GM12878 (cell line): Measurements from ENCODE around the gene LRRC26. TPM values are rescaled to one million over a fixed set of nuclear protein-coding genes. Genes with fewer than 3 reads are reported as not detected.

Experiments used
- ATAC-seq: fragments of 200-7000 bp; cut with Tn5 transposase; 3 replicates; pipeline ENCODE4 v1.9.1; 2020; ENCODE audit warnings: mild to moderate bottlenecking, moderate library complexity
- BruUV-seq: library from RNA; stranded (reverse); fragments of 400-500 nt; replicated peaks from 2 replicates; lab custom pipeline; 2021; lab: Mats Ljungman, UMichigan
- CTCF ChIA-PET: fragments of 300-600 bp; sonication (Branson Sonifier 250); formaldehyde crosslinking; extraction: SDS; loops from one replicate; lab custom pipeline; 2021; ENCODE audit warnings: inconsistent platforms; lab: Yijun Ruan, JAX
- POLR2A ChIA-PET: fragments of 350-600 bp; formaldehyde crosslinking; extraction: SDS; loops from one replicate; lab custom pipeline; 2021; ENCODE audit warnings: inconsistent platforms; lab: Charles Lee
- RAD21 ChIA-PET: fragments of 300-600 bp; sonication (Branson Sonifier 250); formaldehyde crosslinking; loops from one replicate; lab custom pipeline; 2023; ENCODE audit warnings: antibody characterized with exemption; ENCODE audit not compliant: unreplicated experiment; lab: Charles Lee
- SMC1A ChIA-PET: fragments of 300-600 bp; sonication (Branson Sonifier 250); formaldehyde crosslinking; loops from one replicate; lab custom pipeline; 2023; ENCODE audit not compliant: unreplicated experiment, uncharacterized antibody; lab: Charles Lee
- DNase-seq: peaks from one replicate; pipeline ENCODE4 v3.0.0-alpha.2; 2011; ENCODE audit warnings: low read depth, low spot score
- FAIRE-seq: peaks from 3 replicates; lab custom pipeline; 2011; peaks lifted over from hg19 to GRCh38; lab: Jason Lieb, UNC
- H2AFZ ChIP-seq: 2 replicates; pipeline ENCODE4 v1.6.0; 2011; ENCODE audit warnings: low read depth, low read length, control low read depth; ENCODE audit not compliant: control insufficient read depth
- H3K27ac ChIP-seq: 2 replicates; pipeline ENCODE4 v1.5.1; 2011; ENCODE audit warnings: control low read depth; ENCODE audit not compliant: control insufficient read depth, insufficient read depth
- H3K27me3 ChIP-seq, 2 experiments: replicated peaks in 1 of 2; 2 replicates each; pipeline versions ENCODE4 v1.6.0 to v1.6.1; 2011; ENCODE audit warnings: low read length in 1 of 2; ENCODE audit not compliant: control insufficient read depth in 2 of 2, insufficient read depth in 2 of 2
- H3K36me3 ChIP-seq, 2 experiments: 2 replicates each; pipeline ENCODE4 v1.5.1; 2011; ENCODE audit warnings: low read length in 1 of 2; ENCODE audit not compliant: control insufficient read depth in 2 of 2, insufficient read depth in 2 of 2
- H3K4me1 ChIP-seq: 2 replicates; pipeline ENCODE4 v1.6.1; 2011; ENCODE audit warnings: mild to moderate bottlenecking, low read length, moderate library complexity, mixed read lengths; ENCODE audit not compliant: control insufficient read depth, insufficient read depth
- H3K4me2 ChIP-seq: 2 replicates; pipeline ENCODE4 v1.6.0; 2011; ENCODE audit warnings: control low read depth; ENCODE audit not compliant: control insufficient read depth, insufficient read depth
- H3K4me3 ChIP-seq: fragments of 200-600 bp; sonication (generic); 2 replicates; pipeline ENCODE4 v1.5.1; 2016
- H3K79me2 ChIP-seq: 2 replicates; pipeline ENCODE4 v1.6.0; 2011; ENCODE audit warnings: low read length; ENCODE audit not compliant: control insufficient read depth, insufficient read depth
- H3K9ac ChIP-seq: 2 replicates; pipeline ENCODE4 v1.8.0; 2011; ENCODE audit warnings: low read length, control low read depth, mixed read lengths; ENCODE audit not compliant: control insufficient read depth, insufficient read depth
- H3K9me3 ChIP-seq: replicated peaks from 3 replicates; pipeline ENCODE4 v1.5.1; 2011; ENCODE audit warnings: mild to moderate bottlenecking, low read length; ENCODE audit not compliant: control insufficient read depth, insufficient read depth
- H4K20me1 ChIP-seq: 2 replicates; pipeline ENCODE4 v1.6.0; 2011; ENCODE audit not compliant: control insufficient read depth, insufficient read depth
- ATF3 ChIP-seq: IDR thresholded peaks from 2 replicates; pipeline ENCODE4 v1.6.1; 2011; ENCODE audit warnings: low read depth, mild to moderate bottlenecking, low read length, moderate library complexity, borderline replicate concordance; ENCODE audit errors: extremely low read depth
- BRCA1 ChIP-seq: IDR thresholded peaks from 2 replicates; pipeline ENCODE4 v1.6.1; 2011; ENCODE audit warnings: low read depth, low read length, improper control_type of control experiment
- KAT2A ChIP-seq: conservative IDR thresholded peaks from 2 replicates; pipeline ENCODE4 v1.6.1; 2011; ENCODE audit warnings: low read depth, low read length; ENCODE audit not compliant: control insufficient read depth
- LARP7 ChIP-seq: fragments of 450-650 bp; IDR thresholded peaks from 2 replicates; pipeline ENCODE4 v1.6.1; 2017; ENCODE audit warnings: mild to moderate bottlenecking
- MYC ChIP-seq: IDR thresholded peaks from 2 replicates; pipeline ENCODE4 v1.6.1; 2011; ENCODE audit warnings: mild to moderate bottlenecking, low read length, moderate library complexity, inconsistent platforms; ENCODE audit not compliant: insufficient read depth, insufficient replicate concordance, insufficient read length, severe bottlenecking
- NFYA ChIP-seq: IDR thresholded peaks from 2 replicates; pipeline ENCODE4 v1.6.1; 2011; ENCODE audit warnings: low read depth, mild to moderate bottlenecking, low read length, improper control_type of control experiment, borderline replicate concordance
- NFYB ChIP-seq: IDR thresholded peaks from 2 replicates; pipeline ENCODE4 v1.6.1; 2011; ENCODE audit warnings: low read depth, mild to moderate bottlenecking, low read length, improper control_type of control experiment, moderate library complexity; ENCODE audit not compliant: insufficient read depth
- SREBF2 ChIP-seq: IDR thresholded peaks from 2 replicates; pipeline ENCODE4 v1.6.1; 2012; ENCODE audit warnings: mild to moderate bottlenecking, low read length
- STAT3 ChIP-seq: IDR thresholded peaks from 2 replicates; pipeline ENCODE4 v1.6.1; 2011; ENCODE audit warnings: low read depth, low read length, improper control_type of control experiment
- ZNF592 ChIP-seq: fragments of 450-650 bp; IDR thresholded peaks from 2 replicates; pipeline ENCODE4 v1.6.1; 2017; ENCODE audit warnings: mild to moderate bottlenecking, moderate library complexity
- WGBS: methylation state at CpG from one replicate; pipeline ENCODE4 v1.1.6; 2016; ENCODE audit warnings: low lambda C conversion rate; ENCODE audit not compliant: insufficient replicate concordance, insufficient coverage; ENCODE audit errors: missing lambda C conversion rate; 5-methylcytosine and 5-hydroxymethylcytosine counted together
- in situ Hi-C: fragments of 300-500 bp; cut with MboI; formaldehyde crosslinking; loops from 9 replicates; pipeline ENCODE4 v1.14.3; 2018; ENCODE audit warnings: mixed read lengths
- intact Hi-C: fragments of 100-400 bp; cut with micrococcal nuclease; formaldehyde crosslinking; loops from one replicate; pipeline ENCODE4 v1.14.2; 2022; ENCODE audit not compliant: unreplicated experiment
- polyA plus RNA-seq, 11 experiments: library from polyadenylated mRNA; depleted of rRNA in 4 of 11; unstranded in 6 of 11; stranded (reverse) in 5 of 11; fragments of >200 nt; fragmentation: Nextera tagmentation in 4 of 11; fragmentation: Illumina TruSeq in 1 of 11; extraction: Ambion mirVana in 4 of 11; extraction: Trizol in 1 of 11; gene quantifications; 1 replicate in 1 of 11; 2 replicates in 10 of 11; pipeline versions ENCODE4 v1.2.1 to v1.2.3, GENCODE V29; 2011 to 2016; ENCODE audit warnings: inconsistent platforms in 2 of 11, missing spikeins in 2 of 11, low read depth in 1 of 11
- total RNA-seq, 4 experiments: library from RNA; depleted of rRNA in 3 of 4; stranded (reverse); fragments of >200 nt in 3 of 4; fragmentation: Illumina TruSeq in 1 of 4; extraction: Trizol in 1 of 4; gene quantifications; 2 replicates each; pipeline versions ENCODE4 v1.2.1 to v1.2.3, GENCODE V29; 2013 to 2021
- TF ChIP-seq, protein P1 (sequence below): fragments of 450-650 bp; IDR thresholded peaks from 2 replicates; pipeline ENCODE4 v1.6.1; 2017; ENCODE audit warnings: mild to moderate bottlenecking

Gene LRRC26
- total and polyA plus RNA-seq, 10 of the 15 experiments (the other 5 are each of a cell fraction or from before 2014, with no cell fraction given), result 0.29 to 0.91 (median 0.64) TPM; not detected in 5

GRCh38 chr9:137148661-137149060, 21.2 kb downstream of the LRRC26 start:
- ChIA-PET RAD21 (interaction anchor here (3.6 to 4.1 kb wide), 3 partner anchors 19 to 62 kb away, joined by 11 to 26 read pairs (median 25); partner anchors contain the start of gene MAN1B1), CTCF (no interaction called here), POLR2A (interaction anchor here (2.1 to 4.3 kb wide), 4 partner anchors 10 to 75 kb away, joined by 12 to 166 read pairs (median 25); partner anchors contain the start of genes CYSRT1, NDOR1, RNF208 and TMEM203), SMC1A (interaction anchor here (1.2 to 4.7 kb wide), 2 partner anchors 18 to 50 kb away, joined by 5 to 28 read pairs; no protein-coding TSS in a partner anchor)
- 88% methylated on average over 19 of the region's 19 CpGs for WGBS
- Histone ChIP-seq H3K27me3 (no peaks in the 10 kb centered on the region), H4K20me1 (no peaks in the 10 kb centered on the region), H3K4me2 (no peak overlapping the region), H3K79me2 (no peaks in the 10 kb centered on the region), H3K4me1 (peaks cover 9% of the 10 kb centered on the region; the same call in 1 of the 2 replicates), H3K36me3 (no peaks in the 10 kb centered on the region), H2AFZ (no peak overlapping the region), H3K4me3 (no peak overlapping the region), H3K9me3 (no peaks in the 10 kb centered on the region; the same call in 2 of the 3 replicates), H3K9ac (no peak overlapping the region), H3K27ac (no peak overlapping the region)
- no peak for TF ChIP-seq KAT2A
- TF ChIP-seq ZNF592, result no peak
- no peak for TF ChIP-seq MYC
- TF ChIP-seq NFYA, result no peak
- no peak for TF ChIP-seq ATF3
- TF ChIP-seq, protein P1, sequence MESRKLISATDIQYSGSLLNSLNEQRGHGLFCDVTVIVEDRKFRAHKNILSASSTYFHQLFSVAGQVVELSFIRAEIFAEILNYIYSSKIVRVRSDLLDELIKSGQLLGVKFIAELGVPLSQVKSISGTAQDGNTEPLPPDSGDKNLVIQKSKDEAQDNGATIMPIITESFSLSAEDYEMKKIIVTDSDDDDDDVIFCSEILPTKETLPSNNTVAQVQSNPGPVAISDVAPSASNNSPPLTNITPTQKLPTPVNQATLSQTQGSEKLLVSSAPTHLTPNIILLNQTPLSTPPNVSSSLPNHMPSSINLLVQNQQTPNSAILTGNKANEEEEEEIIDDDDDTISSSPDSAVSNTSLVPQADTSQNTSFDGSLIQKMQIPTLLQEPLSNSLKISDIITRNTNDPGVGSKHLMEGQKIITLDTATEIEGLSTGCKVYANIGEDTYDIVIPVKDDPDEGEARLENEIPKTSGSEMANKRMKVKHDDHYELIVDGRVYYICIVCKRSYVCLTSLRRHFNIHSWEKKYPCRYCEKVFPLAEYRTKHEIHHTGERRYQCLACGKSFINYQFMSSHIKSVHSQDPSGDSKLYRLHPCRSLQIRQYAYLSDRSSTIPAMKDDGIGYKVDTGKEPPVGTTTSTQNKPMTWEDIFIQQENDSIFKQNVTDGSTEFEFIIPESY, result no peak
- no peak for TF ChIP-seq LARP7
- no peak for TF ChIP-seq BRCA1
- no peak for TF ChIP-seq NFYB
- TF ChIP-seq STAT3, result no peak
- no peak for TF ChIP-seq SREBF2
- intact Hi-C loops, result no loop called here
- DNase-seq (no peak), ATAC-seq (no peak), FAIRE-seq (no peak)
- in situ Hi-C loops, result no loop called here
- BruUV-seq, result no TSS peak
